Psoas muscle (tissue), 8 donors: Measurements from ENCODE around the gene ABCC3. TPM values are rescaled to one million over a fixed set of nuclear protein-coding genes. Genes with fewer than 3 reads are reported as not detected.

ENCODE experiments used
- ATAC-seq, 4 donors: fragments of 200-7000 bp; cut with Tn5 transposase; one replicate each; pipeline ENCODE4 v1.9.1; 2020; ENCODE audit warnings: moderate library complexity in 3 of 4, mild to moderate bottlenecking in 2 of 4
- DNase-seq, 2 donors: peaks; one replicate each; pipeline ENCODE4 v3.0.0-alpha.2; 2020
- H3K27ac ChIP-seq: fragments of 200-600 bp; one replicate; pipeline ENCODE4 v1.8.0; 2022
- H3K27me3 ChIP-seq, 3 donors: fragments of 200-600 bp in 1 of 3; one replicate each; pipeline versions ENCODE4 v1.6.1 to v1.8.0; 2013 to 2022; ENCODE audit warnings: low read length in 2 of 3, mild to moderate bottlenecking in 2 of 3, moderate library complexity in 1 of 3; ENCODE audit not compliant: insufficient read depth in 3 of 3
- H3K36me3 ChIP-seq, 2 donors: fragments of 200-600 bp in 1 of 2; one replicate each; pipeline versions ENCODE4 v1.6.1 to v1.8.0; 2013 to 2022; ENCODE audit warnings: low read depth in 1 of 2, mild to moderate bottlenecking in 1 of 2, moderate library complexity in 1 of 2; ENCODE audit not compliant: insufficient read depth in 1 of 2
- H3K4me1 ChIP-seq: fragments of 200-600 bp; one replicate; pipeline ENCODE4 v1.8.0; 2022
- H3K4me3 ChIP-seq: fragments of 200-600 bp; one replicate; pipeline ENCODE4 v1.8.0; 2022; ENCODE audit warnings: mild to moderate bottlenecking
- H3K9me3 ChIP-seq: fragments of 200-600 bp; one replicate; pipeline ENCODE4 v1.8.0; 2022
- CTCF ChIP-seq: fragments of 200-600 bp; IDR thresholded peaks from one replicate; pipeline ENCODE4 v1.8.0; 2022; ENCODE audit warnings: antibody characterized with exemption
- WGBS, 3 donors: extraction: QIAGEN DNeasy Blood & Tissue Kit; methylation state at CpG; one replicate each; pipeline versions ENCODE4 v1.1.6 to v1.1.7; 2013; 5-methylcytosine and 5-hydroxymethylcytosine counted together
- intact Hi-C, 2 donors: fragments of 100-400 bp; cut with DNase I; formaldehyde crosslinking; loops; one replicate each; pipeline versions ENCODE4 v1.11.0 to v1.14.2; 2022
- polyA plus RNA-seq, 3 donors: library from polyadenylated mRNA; stranded (reverse); fragments of 200-250 nt; gene quantifications; one replicate each; pipeline ENCODE4 v1.2.3, GENCODE V29; 2013
- total RNA-seq, 4 donors: library from RNA; stranded (reverse); fragmentation: NEBNext Ultra II Directional in 2 of 4; extraction: Animal tissue kit (Norgen Biotek cat#: 25700) in 2 of 4; gene quantifications; one replicate each; pipeline versions ENCODE4 v1.2.1 to v1.2.4, GENCODE V29; 2021 to 2023
- donor health status: healthy with polysubstance abuse.
- donor health status: DM: no; HTN: no; CAD: no; lungs with moderate emphysema.
- donor health status: Bipolar disorder and iron deficiency.
- donor health status: healthy.
- donor health status: DM: yes; HTN: yes; CAD: no.
- donor health status: DM: no; HTN: no; CAD: no.
- donor health status: DM: no; HTN: no; CAD: no.
- donor health status: DM: yes; HTN: yes; CAD: no.

The ABCC3 gene
- total and polyA plus RNA-seq, 7 donors: 0.36 to 1.6 (median 0.61) TPM

DNA sequence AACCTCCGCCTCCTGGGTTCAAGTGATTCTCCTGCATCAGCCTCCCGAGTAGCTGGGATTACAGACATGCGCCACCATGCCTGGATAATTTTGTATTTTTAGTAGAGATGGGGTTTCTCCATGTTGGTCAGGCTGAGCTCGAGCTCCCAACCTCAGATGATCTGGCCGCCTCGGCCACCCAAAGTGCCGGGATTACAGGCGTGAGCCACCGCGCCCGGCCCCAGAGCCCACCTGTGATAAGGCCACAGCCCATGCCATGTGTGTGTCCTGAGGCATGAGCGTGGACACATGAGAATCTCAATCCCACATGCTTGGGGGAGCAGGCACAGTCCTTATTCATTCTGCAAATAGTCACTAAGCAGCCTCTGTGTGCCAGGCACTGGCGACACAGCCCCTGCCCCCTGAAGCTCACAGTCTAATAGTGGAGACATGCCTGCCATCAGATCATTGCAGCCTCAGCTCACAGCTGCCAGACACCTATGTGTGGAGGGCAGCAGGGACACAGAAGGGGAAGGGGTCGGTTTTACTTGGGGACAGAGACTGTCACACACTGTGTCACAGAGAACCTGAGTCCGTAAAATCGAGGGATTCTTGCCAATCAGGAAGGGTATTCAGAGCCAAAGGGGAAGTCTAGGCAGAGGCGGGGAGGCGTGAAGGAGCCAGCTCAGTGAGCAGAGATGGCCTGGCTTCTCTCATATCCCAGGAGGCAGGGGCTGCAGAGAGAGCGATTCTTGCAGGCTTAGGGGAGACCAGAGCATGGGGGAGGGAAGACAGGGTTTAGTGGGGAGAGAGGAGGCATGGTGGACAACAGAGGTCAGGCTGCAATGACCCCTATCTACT lies 9.4 kb upstream of the ABCC3 start:
- no peak overlapping the region for H3K4me3 ChIP-seq
- 80 to 84% (median 83%) methylated on average over 19 of the region's 19 CpGs for WGBS, 3 donors
- intact Hi-C loops: loop anchor here (2.0 to 5.0 kb wide), 3 partner anchors 72 to 143 kb away; no protein-coding TSS in a partner anchor
- ATAC-seq (no peak), DNase-seq (no peak)
- H3K27ac ChIP-seq: no peak overlapping the region
- TF ChIP-seq CTCF: no peak
- H3K36me3 ChIP-seq: no peaks in the 10 kb centered on the region
- H3K4me1 ChIP-seq: no peaks in the 10 kb centered on the region
- no peaks in the 10 kb centered on the region for H3K9me3 ChIP-seq
- peaks cover 0 to 20% (median 3%) of the 10 kb centered on the region in 3 donors for H3K27me3 ChIP-seq

GRCh38 chr17:50626037-50626574 lies 8.6 kb upstream of the ABCC3 start:
- H3K27ac ChIP-seq: no peak overlapping the region
- ATAC-seq (peak; percentile 80 to 90 (median 82)), DNase-seq (peak; percentile 80 to 87)
- no peaks in the 10 kb centered on the region for H3K36me3 ChIP-seq
- 29 to 36% (median 33%) methylated on average over 19 of the region's 19 CpGs for WGBS, 3 donors
- intact Hi-C loops: loop anchor here (5.0 kb wide), 2 partner anchors 71 to 144 kb away; no protein-coding TSS in a partner anchor
- no peak overlapping the region for H3K4me3 ChIP-seq
- TF ChIP-seq CTCF: peak; percentile 72
- no peaks in the 10 kb centered on the region for H3K4me1 ChIP-seq
- no peaks in the 10 kb centered on the region for H3K9me3 ChIP-seq
- peaks cover 0 to 26% (median 3%) of the 10 kb centered on the region in 3 donors for H3K27me3 ChIP-seq

GRCh38 chr17:50627036-50627781 lies 7.5 kb upstream of the ABCC3 start:
- intact Hi-C loops: loop anchor here (1.0 to 5.0 kb wide), 3 partner anchors 70 to 145 kb away; no protein-coding TSS in a partner anchor
- WGBS, 3 donors: 85 to 86% (median 86%) methylated on average over 17 of the region's 17 CpGs
- peaks cover 0 to 25% (median 1%) of the 10 kb centered on the region in 3 donors for H3K27me3 ChIP-seq

More at GRCh38 chr17:50627036-50627781, 7.5 kb upstream of the ABCC3 start:
- no peak overlapping the region for H3K27ac ChIP-seq
- H3K4me1 ChIP-seq: no peaks in the 10 kb centered on the region
- ATAC-seq: no peak
- no peak for DNase-seq
- no peak overlapping the region for H3K4me3 ChIP-seq
- TF ChIP-seq CTCF: no peak
- H3K9me3 ChIP-seq: no peaks in the 10 kb centered on the region
- H3K36me3 ChIP-seq: no peaks in the 10 kb centered on the region
